Endometrial microvascular endothelial cells (primary cell): ENCODE measurements around the gene ARHGEF1. TPM values are rescaled to one million over a fixed set of nuclear protein-coding genes. Genes with fewer than 3 reads are reported as not detected.

ENCODE experiments used
- in situ Hi-C: cut with HindIII; loops from 2 replicates; pipeline ENCODE4 v1.10.0; 2017; ENCODE audit warnings: low sequenced_read_pairs, low pct_unique_long_range_greater_than_20kb; ENCODE audit errors: inconsistent ontology term
- total RNA-seq: library from RNA; depleted of rRNA; stranded (reverse); fragments of >200 nt; gene quantifications from one replicate; pipeline ENCODE4 v1.2.3, GENCODE V29; 2015; ENCODE audit errors: inconsistent ontology term

The ARHGEF1 gene
- 89.6 TPM for total RNA-seq

GRCh38 chr19:41882568-41883462, at the start of gene ARHGEF1:
Gene ARHGEF1 (plus strand): TSS chr19:41883184. CDS start chr19:41888083, 4,899 bp downstream.
- in situ Hi-C loops: no loop called here

- in situ Hi-C loops: no loop called here
Observed at GRCh38 chr19:41837981-41838708, 44.8 kb upstream of the ARHGEF1 start.

GRCh38 chr19:41839211-41839610, 43.8 kb upstream of the ARHGEF1 start:
- in situ Hi-C loops: no loop called here

GRCh38 chr19:41843371-41843770, 39.6 kb upstream of the ARHGEF1 start:
- in situ Hi-C loops: no loop called here

- in situ Hi-C loops: no loop called here
Observed at GRCh38 chr19:41844601-41845000, 38.4 kb upstream of the ARHGEF1 start, which contains the start of gene LYPD4. Gene LYPD4 (minus strand): TSS chr19:41844683. CDS start chr19:41839285, 5,398 bp downstream.

- in situ Hi-C loops: no loop called here
Observed at GRCh38 chr19:41845001-41845050, 38.2 kb upstream of the ARHGEF1 start, which contains the start of gene DMRTC2. Gene DMRTC2 (plus strand): TSS chr19:41845042. CDS start chr19:41847429, 2,387 bp downstream.

GRCh38 chr19:41845051-41845590, 37.9 kb upstream of the ARHGEF1 start:
- in situ Hi-C loops: no loop called here

GRCh38 chr19:41847351-41848105, 35.5 kb upstream of the ARHGEF1 start:
- in situ Hi-C loops: no loop called here

GRCh38 chr19:41848666-41849065, 34.3 kb upstream of the ARHGEF1 start:
- in situ Hi-C loops: no loop called here

- in situ Hi-C loops: no loop called here
Observed at GRCh38 chr19:41849067-41849466, 33.9 kb upstream of the ARHGEF1 start.

- in situ Hi-C loops: no loop called here
Observed at GRCh38 chr19:41850381-41850780, 32.6 kb upstream of the ARHGEF1 start.

- in situ Hi-C loops: no loop called here
Observed at GRCh38 chr19:41851456-41851855, 31.5 kb upstream of the ARHGEF1 start.

GRCh38 chr19:41853344-41853743, 29.6 kb upstream of the ARHGEF1 start:
- in situ Hi-C loops: no loop called here

- in situ Hi-C loops: no loop called here
Observed at GRCh38 chr19:41853768-41854167, 29.2 kb upstream of the ARHGEF1 start.

GRCh38 chr19:41859213-41859617, 23.8 kb upstream of the ARHGEF1 start:
- in situ Hi-C loops: no loop called here

GRCh38 chr19:41859618-41860418, 23.2 kb upstream of the ARHGEF1 start, which contains the start of gene RPS19:
Gene RPS19 (plus strand): TSS chr19:41860255. CDS start chr19:41860775, 520 bp downstream.
- in situ Hi-C loops: no loop called here

GRCh38 chr19:41860419-41861115, 22.4 kb upstream of the ARHGEF1 start:
- in situ Hi-C loops: no loop called here
